RWPE2 (cell line): Measurements from ENCODE around the gene SCYGR5.

Source experiments
- ATAC-seq: fragments of 200-7000 bp; cut with Tn5 transposase; 3 replicates; pipeline ENCODE4 v1.9.1; 2021; ENCODE audit warnings: low read depth
- DNase-seq: peaks from one replicate; pipeline ENCODE4 v3.0.0-alpha.2; 2020; ENCODE audit warnings: low spot score
- H3K27ac ChIP-seq: fragments of 450-650 bp; 2 replicates; pipeline ENCODE4 v1.5.1; 2017; ENCODE audit warnings: mild to moderate bottlenecking; ENCODE audit not compliant: poor library complexity, severe bottlenecking
- H3K27me3 ChIP-seq: fragments of 250-450 bp; sonication (Bioruptor Pico); 2 replicates; pipeline ENCODE4 v1.5.1; 2021; ENCODE audit warnings: mild to moderate bottlenecking, moderate library complexity; ENCODE audit not compliant: insufficient read depth, poor library complexity, severe bottlenecking
- H3K36me3 ChIP-seq: fragments of 250-450 bp; sonication (Bioruptor Pico); 2 replicates; pipeline ENCODE4 v1.5.1; 2020; ENCODE audit warnings: low read depth, mild to moderate bottlenecking, moderate library complexity
- H3K4me1 ChIP-seq: fragments of 250-450 bp; sonication (Bioruptor Pico); 2 replicates; pipeline ENCODE4 v1.5.1; 2021; ENCODE audit warnings: mild to moderate bottlenecking, moderate library complexity; ENCODE audit not compliant: insufficient read depth, poor library complexity, severe bottlenecking
- H3K4me3 ChIP-seq: fragments of 250-450 bp; sonication (Bioruptor Pico); 2 replicates; pipeline ENCODE4 v1.5.1; 2021; ENCODE audit warnings: mild to moderate bottlenecking, moderate library complexity; ENCODE audit not compliant: severe bottlenecking
- H3K9me3 ChIP-seq: fragments of 250-450 bp; sonication (Bioruptor Pico); 2 replicates; pipeline ENCODE4 v1.5.1; 2021; ENCODE audit warnings: mild to moderate bottlenecking, moderate library complexity; ENCODE audit not compliant: severe bottlenecking
- TF ChIP-seq, protein P1 (sequence below): fragments of 450-650 bp; IDR thresholded peaks from one replicate; pipeline ENCODE4 v1.5.1; 2017; ENCODE audit warnings: mild to moderate bottlenecking, moderate library complexity; ENCODE audit not compliant: poor library complexity, severe bottlenecking

Gene SCYGR5

DNA sequence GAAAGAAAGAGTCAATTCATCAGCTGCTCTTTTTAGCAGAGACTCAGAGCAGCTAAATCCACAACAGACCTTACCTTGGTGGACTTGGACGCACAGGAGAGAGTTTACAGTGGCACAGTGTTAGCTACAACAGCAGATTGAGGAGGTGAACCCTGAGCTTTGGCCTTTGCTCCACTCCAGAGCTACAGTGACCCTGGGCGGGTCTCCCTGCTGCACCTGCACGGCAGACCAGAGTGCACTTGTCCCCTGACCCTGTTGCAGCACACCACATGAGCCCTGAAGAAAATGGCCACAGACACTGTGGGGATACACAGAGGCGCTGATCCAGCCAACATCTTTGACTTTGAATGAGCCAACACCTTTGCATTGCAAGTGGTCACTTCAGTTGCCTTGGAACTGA is 40.3 kb downstream of the SCYGR5 start:
- no peak for ATAC-seq
- Histone ChIP-seq H3K4me3 (no peak overlapping the region), H3K9me3 (no peaks in the 10 kb centered on the region), H3K36me3 (no peaks in the 10 kb centered on the region), H3K4me1 (peaks cover 19% of the 10 kb centered on the region), H3K27me3 (no peaks in the 10 kb centered on the region), H3K27ac (no peak overlapping the region)
- TF ChIP-seq, protein P1, sequence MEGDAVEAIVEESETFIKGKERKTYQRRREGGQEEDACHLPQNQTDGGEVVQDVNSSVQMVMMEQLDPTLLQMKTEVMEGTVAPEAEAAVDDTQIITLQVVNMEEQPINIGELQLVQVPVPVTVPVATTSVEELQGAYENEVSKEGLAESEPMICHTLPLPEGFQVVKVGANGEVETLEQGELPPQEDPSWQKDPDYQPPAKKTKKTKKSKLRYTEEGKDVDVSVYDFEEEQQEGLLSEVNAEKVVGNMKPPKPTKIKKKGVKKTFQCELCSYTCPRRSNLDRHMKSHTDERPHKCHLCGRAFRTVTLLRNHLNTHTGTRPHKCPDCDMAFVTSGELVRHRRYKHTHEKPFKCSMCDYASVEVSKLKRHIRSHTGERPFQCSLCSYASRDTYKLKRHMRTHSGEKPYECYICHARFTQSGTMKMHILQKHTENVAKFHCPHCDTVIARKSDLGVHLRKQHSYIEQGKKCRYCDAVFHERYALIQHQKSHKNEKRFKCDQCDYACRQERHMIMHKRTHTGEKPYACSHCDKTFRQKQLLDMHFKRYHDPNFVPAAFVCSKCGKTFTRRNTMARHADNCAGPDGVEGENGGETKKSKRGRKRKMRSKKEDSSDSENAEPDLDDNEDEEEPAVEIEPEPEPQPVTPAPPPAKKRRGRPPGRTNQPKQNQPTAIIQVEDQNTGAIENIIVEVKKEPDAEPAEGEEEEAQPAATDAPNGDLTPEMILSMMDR: no peak
- DNase-seq: no peak

DNA sequence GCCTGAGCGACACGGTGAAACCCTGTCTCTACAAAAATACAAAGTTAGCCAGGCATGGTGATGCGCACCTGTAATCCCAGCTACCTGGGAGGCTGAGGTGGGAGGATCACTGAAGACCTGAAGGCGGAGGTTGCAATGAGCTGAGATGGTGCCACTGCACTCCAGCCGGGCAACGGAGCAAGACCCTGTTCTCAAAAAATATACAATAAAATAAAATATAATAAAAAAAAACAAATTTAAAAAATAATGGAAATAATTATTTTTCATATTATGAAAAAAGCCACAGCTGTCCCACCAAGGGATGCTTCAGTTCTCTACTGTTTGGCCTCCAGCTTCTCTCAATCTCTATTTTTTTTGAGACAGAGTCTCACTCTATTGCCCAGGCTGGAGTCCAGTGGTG is 40.8 kb downstream of the SCYGR5 start:
- H3K9me3 ChIP-seq: no peaks in the 10 kb centered on the region
- TF ChIP-seq, protein P1: no peak
- H3K36me3 ChIP-seq: no peaks in the 10 kb centered on the region
- H3K4me3 ChIP-seq: no peak overlapping the region
- ATAC-seq (no peak), DNase-seq (no peak)
- no peaks in the 10 kb centered on the region for H3K27me3 ChIP-seq
- H3K4me1 ChIP-seq: peaks cover 19% of the 10 kb centered on the region
- no peak overlapping the region for H3K27ac ChIP-seq

DNA sequence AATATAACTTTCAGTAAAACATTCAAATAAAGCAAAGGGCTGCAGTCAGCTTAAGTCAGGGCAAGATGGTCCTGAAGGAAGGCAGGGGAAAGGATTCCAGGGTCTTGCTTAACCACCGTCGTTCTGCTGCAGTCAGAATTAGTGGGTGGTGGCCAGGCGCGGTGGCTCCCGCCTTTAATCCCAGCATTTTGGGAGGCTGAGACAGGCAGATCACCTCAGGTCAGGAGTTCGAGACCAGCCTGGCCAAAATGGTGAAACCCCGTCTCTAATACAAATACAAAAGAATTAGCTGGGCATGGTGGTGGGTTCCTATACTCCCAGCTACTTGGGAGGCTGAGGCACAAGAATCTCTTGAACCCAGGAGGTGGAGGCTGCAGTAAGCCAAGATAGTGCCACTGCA is 44.4 kb downstream of the SCYGR5 start:
- ATAC-seq (no peak), DNase-seq (no peak)
- no peaks in the 10 kb centered on the region for H3K4me1 ChIP-seq
- H3K27ac ChIP-seq: no peak overlapping the region
- no peak overlapping the region for H3K4me3 ChIP-seq
- H3K9me3 ChIP-seq: no peaks in the 10 kb centered on the region
- TF ChIP-seq, protein P1: no peak
- H3K36me3 ChIP-seq: no peaks in the 10 kb centered on the region
- H3K27me3 ChIP-seq: no peaks in the 10 kb centered on the region

DNA sequence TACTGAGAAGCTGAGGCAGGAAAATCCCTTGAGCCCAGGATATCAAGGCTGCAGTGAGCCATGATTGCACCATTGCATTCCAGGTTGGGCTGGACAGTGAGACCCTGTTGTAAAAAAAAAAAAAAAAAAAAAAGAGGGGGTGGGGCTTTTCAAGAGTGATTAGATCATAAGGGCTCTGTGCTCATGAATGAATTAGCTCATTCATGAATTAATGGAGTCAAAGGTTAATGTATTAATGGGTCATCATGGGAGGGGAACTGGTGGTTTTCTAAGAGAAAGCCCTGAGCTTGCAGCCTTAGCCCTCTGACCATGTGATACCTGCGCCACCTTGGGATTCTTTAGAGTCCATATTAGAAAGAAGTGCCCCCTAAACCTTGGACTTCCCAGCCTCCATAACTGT is 46.7 kb downstream of the SCYGR5 start:
- TF ChIP-seq, protein P1: no peak
- no peak for DNase-seq
- no peak for ATAC-seq

DNA sequence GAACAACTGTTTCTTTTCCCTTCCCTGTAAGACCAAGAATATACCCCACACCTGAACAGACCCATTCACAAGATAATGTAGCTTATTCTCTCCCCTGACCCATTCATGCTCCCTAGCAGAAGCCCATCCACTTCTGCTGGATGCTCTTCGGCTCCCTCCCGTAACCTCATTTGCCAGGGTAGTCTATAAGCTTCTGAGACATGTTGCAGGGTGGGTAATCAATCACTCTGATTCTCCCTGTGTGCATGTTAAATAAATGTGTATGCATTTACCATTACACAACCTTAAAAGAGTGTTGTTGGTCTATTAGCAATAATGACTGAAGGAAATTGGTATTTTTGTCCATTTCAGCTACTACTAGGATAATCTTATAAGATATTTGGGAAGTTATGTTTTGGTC is 49.9 kb downstream of the SCYGR5 start:
- TF ChIP-seq, protein P1: no peak
- Histone ChIP-seq H3K4me3 (no peak overlapping the region), H3K4me1 (no peaks in the 10 kb centered on the region), H3K36me3 (no peaks in the 10 kb centered on the region), H3K27ac (no peak overlapping the region), H3K9me3 (no peaks in the 10 kb centered on the region), H3K27me3 (no peaks in the 10 kb centered on the region)
- ATAC-seq: no peak
- no peak for DNase-seq

More for the DNA sequence above, 46.7 kb downstream of the SCYGR5 start:
- Histone ChIP-seq H3K4me3 (no peak overlapping the region), H3K36me3 (no peaks in the 10 kb centered on the region), H3K4me1 (no peaks in the 10 kb centered on the region), H3K27ac (no peak overlapping the region), H3K27me3 (no peaks in the 10 kb centered on the region), H3K9me3 (no peaks in the 10 kb centered on the region)
